OCI-LY7 (cell line): ENCODE measurements around the gene RCE1. TPM values are rescaled to one million over a fixed set of nuclear protein-coding genes. Genes with fewer than 3 reads are reported as not detected.

Experiments used
- BruUV-seq: library from RNA; stranded (reverse); fragments of 400-500 nt; replicated peaks from 2 replicates; lab custom pipeline; 2021; lab: Mats Ljungman, UMichigan
- CTCF ChIA-PET: fragments of 300-600 bp; sonication (Branson Sonifier 250); formaldehyde crosslinking; loops from one replicate; lab custom pipeline; 2022; ENCODE audit warnings: antibody characterized with exemption; ENCODE audit not compliant: unreplicated experiment; lab: Charles Lee
- POLR2A ChIA-PET: fragments of 300-600 bp; sonication (Branson Sonifier 250); formaldehyde crosslinking; loops from one replicate; lab custom pipeline; 2022; ENCODE audit warnings: antibody characterized with exemption; lab: Charles Lee
- DNase-seq: peaks from one replicate; pipeline ENCODE4 v3.0.0-alpha.2; 2015; ENCODE audit warnings: low spot score
- H2AFZ ChIP-seq: fragments of 200-600 bp; sonication (generic), shearing (Covaris generic); 2 replicates; pipeline ENCODE4 v1.6.1; 2014; ENCODE audit warnings: mild to moderate bottlenecking, antibody characterized with exemption, low read length, moderate library complexity
- H3K27ac ChIP-seq: fragments of 200-600 bp; sonication (generic); 2 replicates; pipeline ENCODE4 v1.5.1; 2014; ENCODE audit warnings: mixed run types, low read depth, mild to moderate bottlenecking, moderate library complexity, low read length, inconsistent platforms; ENCODE audit not compliant: poor library complexity, severe bottlenecking
- H3K36me3 ChIP-seq: fragments of 200-600 bp; sonication (generic); 2 replicates; pipeline ENCODE4 v1.6.1; 2014; ENCODE audit warnings: mild to moderate bottlenecking, antibody characterized with exemption, low read length, moderate library complexity, mixed read lengths; ENCODE audit not compliant: insufficient read depth
- H3K4me1 ChIP-seq: fragments of 200-600 bp; sonication (generic); 2 replicates; pipeline ENCODE4 v1.5.1; 2014; ENCODE audit warnings: mild to moderate bottlenecking, low read length; ENCODE audit not compliant: insufficient read depth, poor library complexity, severe bottlenecking
- H3K4me2 ChIP-seq: fragments of 200-600 bp; sonication (generic); 2 replicates; pipeline ENCODE4 v1.6.1; 2014; ENCODE audit warnings: mild to moderate bottlenecking, low read length
- H3K4me3 ChIP-seq: fragments of 200-600 bp; sonication (generic); 2 replicates; pipeline ENCODE4 v1.5.1; 2014; ENCODE audit warnings: mild to moderate bottlenecking, low read depth, low read length; ENCODE audit not compliant: poor library complexity, severe bottlenecking
- H3K79me2 ChIP-seq: fragments of 200-600 bp; sonication (generic); 2 replicates; pipeline ENCODE4 v1.6.1; 2016; ENCODE audit warnings: low read depth, mild to moderate bottlenecking, low read length, moderate library complexity, mixed read lengths; ENCODE audit not compliant: insufficient read depth
- H3K9me2 ChIP-seq: fragments of 200-600 bp; sonication (generic); 2 replicates; pipeline ENCODE4 v1.6.1; 2016; ENCODE audit warnings: mild to moderate bottlenecking, low read length, mixed read lengths; ENCODE audit not compliant: insufficient read depth
- H3K9me3 ChIP-seq: fragments of 200-600 bp; sonication (generic); 2 replicates; pipeline ENCODE4 v1.6.1; 2014; ENCODE audit warnings: mild to moderate bottlenecking, mixed run types, low read length, mixed read lengths
- H4K20me1 ChIP-seq: fragments of 200-600 bp; sonication (generic); 2 replicates; pipeline ENCODE4 v1.6.1; 2014; ENCODE audit warnings: mild to moderate bottlenecking, antibody characterized with exemption, low read length, moderate library complexity, mixed read lengths; ENCODE audit not compliant: insufficient read depth
- CTCF ChIP-seq: fragments of 200-600 bp; sonication (generic); conservative IDR thresholded peaks from 2 replicates; pipeline ENCODE4 v1.5.1; 2014; ENCODE audit warnings: mild to moderate bottlenecking, antibody characterized with exemption, low read length, moderate library complexity, mixed read lengths
- EZH2phosphoT487 ChIP-seq: fragments of 200-600 bp; sonication (generic); IDR thresholded peaks from 2 replicates; pipeline ENCODE4 v1.6.1; 2018; ENCODE audit warnings: low read depth, borderline replicate concordance, mild to moderate bottlenecking, mixed run types, antibody characterized with exemption, low read length, moderate library complexity, mixed read lengths
- intact Hi-C: fragments of 100-400 bp; cut with micrococcal nuclease; formaldehyde crosslinking; loops from one replicate; pipeline ENCODE4 v1.10.0; 2022; ENCODE audit not compliant: unreplicated experiment
- total RNA-seq, 2 experiments: library from RNA; depleted of rRNA in 1 of 2; stranded (reverse); fragments of >200 nt in 1 of 2; shearing (Covaris generic) in 1 of 2; gene quantifications; 2 replicates each; pipeline ENCODE4 v1.2.3, GENCODE V29; 2014 to 2022

The RCE1 gene
- total RNA-seq, 2 experiments from 2014 or later: 34.9 to 62.9 TPM

- no peak for TF ChIP-seq EZH2phosphoT487
- TF ChIP-seq CTCF: no peak
- intact Hi-C loops: no loop called here
- H3K9me3 ChIP-seq: no peaks in the 10 kb centered on the region
- H3K27ac ChIP-seq: no peak overlapping the region
- no peaks in the 10 kb centered on the region for H3K9me2 ChIP-seq
- H3K79me2 ChIP-seq: no peaks in the 10 kb centered on the region
- no peaks in the 10 kb centered on the region for H3K36me3 ChIP-seq
- H2AFZ ChIP-seq: no peak overlapping the region
- no TSS peak for BruUV-seq
- H3K4me1 ChIP-seq: no peaks in the 10 kb centered on the region
- no peak overlapping the region for H3K4me3 ChIP-seq
- POLR2A ChIA-PET: no interaction called here
- CTCF ChIA-PET: no interaction called here
- no peak overlapping the region for H3K4me2 ChIP-seq
- H4K20me1 ChIP-seq: no peaks in the 10 kb centered on the region
- DNase-seq: no peak
Measured at GRCh38 chr11:66887526-66887925, 44.3 kb downstream of the RCE1 start.

GRCh38 chr11:66888282-66888681 lies 45.0 kb downstream of the RCE1 start:
- H3K79me2 ChIP-seq: no peaks in the 10 kb centered on the region
- no peak for TF ChIP-seq CTCF
- no peak for TF ChIP-seq EZH2phosphoT487
- H3K4me3 ChIP-seq: no peak overlapping the region
- no peaks in the 10 kb centered on the region for H3K9me2 ChIP-seq
- no peaks in the 10 kb centered on the region for H3K9me3 ChIP-seq
- intact Hi-C loops: no loop called here
- H3K4me1 ChIP-seq: no peaks in the 10 kb centered on the region
- no TSS peak for BruUV-seq
- H4K20me1 ChIP-seq: no peaks in the 10 kb centered on the region
- H3K4me2 ChIP-seq: no peak overlapping the region
- ChIA-PET CTCF (no interaction called here), POLR2A (no interaction called here)
- no peaks in the 10 kb centered on the region for H3K36me3 ChIP-seq
- no peak overlapping the region for H2AFZ ChIP-seq
- no peak overlapping the region for H3K27ac ChIP-seq
- DNase-seq: no peak

- TF ChIP-seq EZH2phosphoT487: no peak
- no peak for TF ChIP-seq CTCF
- H4K20me1 ChIP-seq: no peaks in the 10 kb centered on the region
- intact Hi-C loops: no loop called here
- no peak overlapping the region for H3K27ac ChIP-seq
- ChIA-PET CTCF (no interaction called here), POLR2A (interaction anchor here (0.7 kb wide), 1 partner anchor 20 kb away, joined by 3 read pairs; no protein-coding TSS in a partner anchor)
- BruUV-seq: no TSS peak
- no peaks in the 10 kb centered on the region for H3K79me2 ChIP-seq
- H3K36me3 ChIP-seq: no peaks in the 10 kb centered on the region
- H3K4me2 ChIP-seq: no peak overlapping the region
- no peak overlapping the region for H2AFZ ChIP-seq
- H3K4me1 ChIP-seq: no peaks in the 10 kb centered on the region
- no peak overlapping the region for H3K4me3 ChIP-seq
- no peaks in the 10 kb centered on the region for H3K9me3 ChIP-seq
- no peak for DNase-seq
- no peaks in the 10 kb centered on the region for H3K9me2 ChIP-seq
Measured at GRCh38 chr11:66889960-66890359, 46.7 kb downstream of the RCE1 start.
